ENCODE measurements around the gene SLC40A1.

DNA sequence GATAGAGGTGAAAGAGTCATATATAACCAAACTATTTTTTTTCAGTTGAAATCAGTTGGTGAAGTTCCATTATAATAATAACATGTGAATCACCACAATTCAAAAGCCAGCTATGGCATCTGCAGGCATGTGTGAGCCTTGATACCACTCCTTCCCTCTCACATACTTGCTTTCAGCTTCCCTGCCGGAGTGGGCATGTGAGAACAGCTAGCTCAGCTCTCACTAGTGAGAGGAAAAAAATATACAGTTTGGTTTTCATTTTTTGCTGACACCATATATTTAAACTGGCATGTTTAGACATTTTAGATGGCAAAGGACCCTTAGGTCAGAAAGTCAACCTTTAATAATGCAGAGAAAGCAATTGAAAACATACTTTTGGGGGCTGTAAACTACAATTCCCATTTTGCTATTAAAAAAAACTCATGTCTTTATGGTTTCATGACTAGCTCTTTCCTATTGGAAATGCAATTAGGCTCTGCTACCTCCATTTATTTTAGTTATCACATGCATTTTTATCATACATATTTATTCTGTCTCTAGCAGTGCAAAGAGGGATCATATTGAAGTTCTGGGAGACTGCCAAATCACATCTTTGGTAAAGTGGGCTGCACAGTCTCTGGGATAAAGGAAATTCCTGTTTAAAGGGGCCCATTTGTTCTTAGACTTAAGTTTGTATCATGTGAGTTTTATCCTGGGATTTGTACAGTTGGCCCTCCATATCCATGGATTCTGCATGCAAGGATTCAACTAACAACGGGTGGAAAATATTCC, 33.2 kb upstream of the SLC40A1 start:
- TF ChIP-seq, protein P1, sequence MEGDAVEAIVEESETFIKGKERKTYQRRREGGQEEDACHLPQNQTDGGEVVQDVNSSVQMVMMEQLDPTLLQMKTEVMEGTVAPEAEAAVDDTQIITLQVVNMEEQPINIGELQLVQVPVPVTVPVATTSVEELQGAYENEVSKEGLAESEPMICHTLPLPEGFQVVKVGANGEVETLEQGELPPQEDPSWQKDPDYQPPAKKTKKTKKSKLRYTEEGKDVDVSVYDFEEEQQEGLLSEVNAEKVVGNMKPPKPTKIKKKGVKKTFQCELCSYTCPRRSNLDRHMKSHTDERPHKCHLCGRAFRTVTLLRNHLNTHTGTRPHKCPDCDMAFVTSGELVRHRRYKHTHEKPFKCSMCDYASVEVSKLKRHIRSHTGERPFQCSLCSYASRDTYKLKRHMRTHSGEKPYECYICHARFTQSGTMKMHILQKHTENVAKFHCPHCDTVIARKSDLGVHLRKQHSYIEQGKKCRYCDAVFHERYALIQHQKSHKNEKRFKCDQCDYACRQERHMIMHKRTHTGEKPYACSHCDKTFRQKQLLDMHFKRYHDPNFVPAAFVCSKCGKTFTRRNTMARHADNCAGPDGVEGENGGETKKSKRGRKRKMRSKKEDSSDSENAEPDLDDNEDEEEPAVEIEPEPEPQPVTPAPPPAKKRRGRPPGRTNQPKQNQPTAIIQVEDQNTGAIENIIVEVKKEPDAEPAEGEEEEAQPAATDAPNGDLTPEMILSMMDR (IDR thresholded peaks at IDR 0.05; ENCODE audit: low read depth, low read length, missing input control): no peak
- TF ChIP-seq RAD21 (IDR thresholded peaks at IDR 0.05) (no peak), HNF4A (conservative IDR thresholded peaks at IDR 0.05) (no peak), YY1 (IDR thresholded peaks at IDR 0.05) (no peak), SP1 (IDR thresholded peaks at IDR 0.05) (no peak), TAF1 (conservative IDR thresholded peaks at IDR 0.05) (no peak), JUND (IDR thresholded peaks at IDR 0.05) (no peak), EGR1 (IDR thresholded peaks at IDR 0.05; ENCODE audit: low read depth in 2 of 2) (no peak), NR2F2 (IDR thresholded peaks at IDR 0.05) (no peak), RXRA (IDR thresholded peaks at IDR 0.05) (no peak)
- TF ChIP-seq, protein P2, sequence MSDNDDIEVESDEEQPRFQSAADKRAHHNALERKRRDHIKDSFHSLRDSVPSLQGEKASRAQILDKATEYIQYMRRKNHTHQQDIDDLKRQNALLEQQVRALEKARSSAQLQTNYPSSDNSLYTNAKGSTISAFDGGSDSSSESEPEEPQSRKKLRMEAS (IDR thresholded peaks at IDR 0.05): no peak
- TF ChIP-seq, protein P3, sequence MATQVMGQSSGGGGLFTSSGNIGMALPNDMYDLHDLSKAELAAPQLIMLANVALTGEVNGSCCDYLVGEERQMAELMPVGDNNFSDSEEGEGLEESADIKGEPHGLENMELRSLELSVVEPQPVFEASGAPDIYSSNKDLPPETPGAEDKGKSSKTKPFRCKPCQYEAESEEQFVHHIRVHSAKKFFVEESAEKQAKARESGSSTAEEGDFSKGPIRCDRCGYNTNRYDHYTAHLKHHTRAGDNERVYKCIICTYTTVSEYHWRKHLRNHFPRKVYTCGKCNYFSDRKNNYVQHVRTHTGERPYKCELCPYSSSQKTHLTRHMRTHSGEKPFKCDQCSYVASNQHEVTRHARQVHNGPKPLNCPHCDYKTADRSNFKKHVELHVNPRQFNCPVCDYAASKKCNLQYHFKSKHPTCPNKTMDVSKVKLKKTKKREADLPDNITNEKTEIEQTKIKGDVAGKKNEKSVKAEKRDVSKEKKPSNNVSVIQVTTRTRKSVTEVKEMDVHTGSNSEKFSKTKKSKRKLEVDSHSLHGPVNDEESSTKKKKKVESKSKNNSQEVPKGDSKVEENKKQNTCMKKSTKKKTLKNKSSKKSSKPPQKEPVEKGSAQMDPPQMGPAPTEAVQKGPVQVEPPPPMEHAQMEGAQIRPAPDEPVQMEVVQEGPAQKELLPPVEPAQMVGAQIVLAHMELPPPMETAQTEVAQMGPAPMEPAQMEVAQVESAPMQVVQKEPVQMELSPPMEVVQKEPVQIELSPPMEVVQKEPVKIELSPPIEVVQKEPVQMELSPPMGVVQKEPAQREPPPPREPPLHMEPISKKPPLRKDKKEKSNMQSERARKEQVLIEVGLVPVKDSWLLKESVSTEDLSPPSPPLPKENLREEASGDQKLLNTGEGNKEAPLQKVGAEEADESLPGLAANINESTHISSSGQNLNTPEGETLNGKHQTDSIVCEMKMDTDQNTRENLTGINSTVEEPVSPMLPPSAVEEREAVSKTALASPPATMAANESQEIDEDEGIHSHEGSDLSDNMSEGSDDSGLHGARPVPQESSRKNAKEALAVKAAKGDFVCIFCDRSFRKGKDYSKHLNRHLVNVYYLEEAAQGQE (IDR thresholded peaks at IDR 0.05): no peak
- TF ChIP-seq, protein P4, sequence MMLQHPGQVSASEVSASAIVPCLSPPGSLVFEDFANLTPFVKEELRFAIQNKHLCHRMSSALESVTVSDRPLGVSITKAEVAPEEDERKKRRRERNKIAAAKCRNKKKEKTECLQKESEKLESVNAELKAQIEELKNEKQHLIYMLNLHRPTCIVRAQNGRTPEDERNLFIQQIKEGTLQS (IDR thresholded peaks at IDR 0.05): no peak
